ENCODE measurements around the gene PRPF19.

- no peak for TF ChIP-seq POLR2A (IDR thresholded peaks at IDR 0.05)
- TF ChIP-seq, protein P1, sequence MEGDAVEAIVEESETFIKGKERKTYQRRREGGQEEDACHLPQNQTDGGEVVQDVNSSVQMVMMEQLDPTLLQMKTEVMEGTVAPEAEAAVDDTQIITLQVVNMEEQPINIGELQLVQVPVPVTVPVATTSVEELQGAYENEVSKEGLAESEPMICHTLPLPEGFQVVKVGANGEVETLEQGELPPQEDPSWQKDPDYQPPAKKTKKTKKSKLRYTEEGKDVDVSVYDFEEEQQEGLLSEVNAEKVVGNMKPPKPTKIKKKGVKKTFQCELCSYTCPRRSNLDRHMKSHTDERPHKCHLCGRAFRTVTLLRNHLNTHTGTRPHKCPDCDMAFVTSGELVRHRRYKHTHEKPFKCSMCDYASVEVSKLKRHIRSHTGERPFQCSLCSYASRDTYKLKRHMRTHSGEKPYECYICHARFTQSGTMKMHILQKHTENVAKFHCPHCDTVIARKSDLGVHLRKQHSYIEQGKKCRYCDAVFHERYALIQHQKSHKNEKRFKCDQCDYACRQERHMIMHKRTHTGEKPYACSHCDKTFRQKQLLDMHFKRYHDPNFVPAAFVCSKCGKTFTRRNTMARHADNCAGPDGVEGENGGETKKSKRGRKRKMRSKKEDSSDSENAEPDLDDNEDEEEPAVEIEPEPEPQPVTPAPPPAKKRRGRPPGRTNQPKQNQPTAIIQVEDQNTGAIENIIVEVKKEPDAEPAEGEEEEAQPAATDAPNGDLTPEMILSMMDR (IDR thresholded peaks at IDR 0.05), result no peak
Measured at GRCh38 chr11:60860943-60861342, 45.4 kb downstream of the PRPF19 start.

Data from gastroesophageal sphincter (tissue), 3 donors.